GM19468 (cell line): ENCODE measurements around the gene KCNJ2.

Experiments used
- ATAC-seq: cut with Tn5 transposase; IDR thresholded peaks from one replicate; pipeline ENCODE4 v1.9.1; 2021; ENCODE audit warnings: mild to moderate bottlenecking, moderate library complexity, moderate number of reproducible peaks; ENCODE audit not compliant: unreplicated experiment; ENCODE audit errors: extremely low read depth

KCNJ2 gene

DNA sequence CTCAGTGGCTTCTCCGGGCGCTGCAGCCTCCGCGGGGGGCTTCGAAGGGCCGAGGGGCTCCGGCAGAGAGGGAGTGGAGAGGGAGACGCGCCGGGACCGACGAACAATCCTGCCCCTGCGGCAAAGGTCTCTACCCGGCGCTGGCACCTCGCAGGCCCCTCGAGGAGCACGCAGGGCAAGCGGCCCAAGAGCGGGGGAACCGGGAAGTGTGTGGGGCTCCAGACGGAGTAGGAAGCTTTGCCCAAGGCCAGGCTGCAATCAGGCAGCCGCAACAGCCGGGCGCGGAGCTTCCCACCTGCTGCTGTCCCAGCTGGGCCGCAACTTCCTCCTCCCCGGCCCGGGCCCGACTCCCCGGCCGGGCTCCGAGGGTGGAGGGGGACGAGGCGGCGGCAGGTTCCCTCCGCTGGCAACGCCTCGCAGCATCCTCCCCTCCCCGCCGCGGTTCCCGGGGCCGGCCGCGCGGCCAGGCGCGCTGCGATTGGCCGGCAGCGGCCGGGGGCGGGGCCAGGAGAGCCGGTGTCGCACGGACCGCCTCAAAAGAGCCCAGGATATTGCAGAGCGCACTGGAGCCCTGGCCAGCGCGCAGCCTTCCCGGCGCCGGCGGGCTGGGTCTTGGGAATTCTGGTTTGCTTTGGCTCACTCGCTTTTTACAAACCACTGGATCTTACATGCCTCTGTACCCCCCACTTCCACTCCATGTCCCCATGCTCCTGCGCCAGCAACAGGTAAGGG, at the start of gene KCNJ2:
Gene KCNJ2, plus strand, starts transcription at position 556 of the 732 bp plus-strand sequence. CDS start 5,508 bp downstream, outside the sequence.
- ATAC-seq = peak; percentile 85

DNA sequence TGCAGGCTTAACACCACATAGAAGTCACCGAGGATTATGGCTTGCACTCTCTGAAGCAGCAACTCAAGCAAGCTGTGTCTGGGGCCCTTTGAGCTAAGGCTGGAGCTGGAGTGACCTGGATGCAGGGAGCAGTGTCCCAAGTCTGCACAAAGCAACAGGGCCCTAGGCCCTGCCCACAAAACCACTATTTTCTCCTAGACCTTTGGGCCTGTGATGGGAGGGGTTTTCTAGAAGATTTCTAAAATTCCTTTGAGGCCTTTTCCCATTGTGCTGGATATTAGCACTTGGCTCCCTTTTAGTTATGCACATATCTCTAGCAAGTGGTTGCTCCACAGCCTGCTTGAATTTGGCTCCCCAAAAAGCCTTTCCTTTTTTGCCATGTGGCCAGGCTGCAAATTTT, 49.8 kb upstream of the KCNJ2 start:
- no peak for ATAC-seq

DNA sequence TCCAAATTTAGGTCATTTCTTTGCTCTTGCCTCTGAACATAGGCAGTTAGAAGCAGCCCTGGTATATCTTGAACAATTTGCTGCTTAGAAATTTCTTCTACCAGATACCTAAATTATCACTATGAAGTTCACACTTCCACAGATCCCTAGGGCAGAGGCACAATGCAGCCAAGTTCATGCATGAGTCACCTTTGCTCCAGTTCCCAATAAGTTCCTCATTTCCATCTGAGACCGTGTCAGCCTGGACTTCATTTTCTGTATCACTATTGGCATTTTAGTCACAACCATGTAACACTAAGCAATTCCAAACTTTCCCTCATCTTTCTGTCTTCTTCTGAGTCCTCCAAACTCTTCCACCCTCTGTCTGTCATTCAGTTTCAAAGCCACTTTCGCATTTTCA, 49.3 kb upstream of the KCNJ2 start:
- ATAC-seq = no peak

DNA sequence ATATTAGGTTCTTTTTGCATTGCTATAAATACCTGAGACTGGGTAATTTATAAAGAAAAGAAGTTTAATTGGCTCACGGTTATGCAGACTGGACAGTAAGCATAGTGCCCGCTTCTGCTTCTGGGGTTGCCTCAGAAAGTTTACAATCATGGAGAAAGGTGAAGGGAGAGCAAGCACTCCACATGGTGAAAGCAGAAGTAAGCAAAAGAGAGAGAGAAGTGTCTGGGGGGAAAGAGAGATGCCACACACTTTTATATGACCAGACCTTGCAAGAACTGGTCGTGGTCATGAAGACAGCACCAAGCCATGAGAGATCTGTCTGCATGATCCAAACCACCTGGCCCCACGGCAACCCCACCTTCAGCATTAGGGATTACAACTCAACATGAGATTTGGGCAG, 48.9 kb upstream of the KCNJ2 start:
- ATAC-seq = no peak

DNA sequence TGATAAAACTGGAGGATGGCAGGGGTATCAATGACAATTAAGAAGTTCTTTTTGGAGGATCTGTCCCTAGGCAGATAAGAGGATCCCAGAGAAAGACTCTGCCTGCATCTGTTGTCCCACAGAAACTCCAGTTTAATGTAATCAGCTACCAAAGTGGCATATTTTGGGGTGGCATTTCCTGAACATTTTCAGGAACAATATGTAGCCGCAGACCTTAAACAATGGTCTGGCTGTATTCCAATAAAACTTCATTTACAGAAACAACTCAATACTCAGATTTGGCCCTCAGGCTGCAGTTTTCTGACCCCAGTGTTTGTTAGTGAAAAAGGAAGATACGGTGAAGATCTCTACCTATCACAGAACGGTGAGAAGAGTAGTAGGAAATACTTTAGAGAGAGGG, 48.2 kb upstream of the KCNJ2 start:
- no peak for ATAC-seq

DNA sequence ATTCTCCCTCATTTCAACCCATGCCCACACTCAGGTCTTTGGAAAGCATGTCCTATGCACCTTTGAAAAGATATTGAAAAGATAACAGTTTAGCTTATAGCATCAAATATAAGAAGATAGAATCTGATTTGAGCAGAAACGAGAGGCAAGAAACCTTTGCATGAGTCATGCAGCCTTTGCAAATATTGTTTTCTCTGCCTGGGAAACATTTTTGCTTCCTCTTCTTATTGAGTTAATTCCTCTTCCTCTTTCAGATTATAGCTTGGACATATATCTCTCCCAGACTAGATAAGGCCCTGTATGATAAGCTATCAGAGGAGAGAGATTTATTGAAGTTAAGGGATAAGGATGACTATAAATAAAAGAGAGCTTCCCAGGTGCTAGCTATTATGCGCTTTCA, 46.1 kb upstream of the KCNJ2 start:
- no peak for ATAC-seq

DNA sequence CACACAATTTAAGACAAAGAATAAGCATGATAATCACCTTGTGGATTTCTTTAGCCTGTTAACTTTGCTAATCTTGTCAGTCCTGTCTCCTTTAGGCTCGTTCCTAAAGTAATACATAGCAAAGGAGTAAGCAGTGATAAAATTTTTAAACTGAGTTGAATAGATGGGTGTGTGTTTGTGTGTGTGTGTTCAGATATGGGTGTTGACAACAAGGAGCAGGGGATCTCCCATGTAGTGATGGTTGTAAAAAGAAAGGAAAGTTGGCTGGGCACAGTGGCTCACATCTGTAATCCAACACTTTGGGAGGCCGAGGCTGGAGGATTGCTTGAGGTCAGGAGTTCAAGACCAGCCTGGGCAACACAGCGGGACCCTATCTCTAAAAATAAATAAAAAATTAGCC, 44.6 kb upstream of the KCNJ2 start:
- no peak for ATAC-seq

DNA sequence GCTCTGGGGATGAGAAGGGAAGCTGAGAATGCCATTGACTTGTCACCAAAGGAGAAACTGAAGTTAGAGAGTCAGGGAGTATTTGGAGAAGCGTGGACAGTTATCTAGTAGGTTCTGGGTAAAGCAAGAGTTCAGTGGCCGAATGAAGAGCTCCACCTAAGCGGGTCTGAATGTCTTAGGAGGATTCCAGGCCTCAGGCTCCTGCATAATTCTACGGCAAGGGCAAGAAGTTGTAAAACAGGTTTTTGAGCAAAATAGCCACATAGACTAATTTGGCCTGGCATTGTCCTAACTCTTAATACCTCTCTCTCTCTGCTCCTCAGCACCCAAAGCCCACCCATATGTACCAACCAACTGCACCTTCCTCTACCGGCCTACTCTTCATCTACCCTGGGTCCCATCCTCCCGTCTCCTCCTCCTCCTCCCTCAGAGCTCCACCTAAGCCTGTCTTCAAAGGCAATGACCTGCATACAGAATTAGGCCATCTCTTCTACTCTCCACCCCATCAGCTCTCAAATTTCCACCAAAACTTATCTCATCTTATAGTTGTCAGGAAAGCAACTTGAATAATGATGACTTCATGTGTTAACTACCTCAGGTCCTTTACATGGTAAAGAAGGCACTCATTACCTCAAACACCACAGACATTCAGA, 42.0 kb upstream of the KCNJ2 start:
- no peak for ATAC-seq

DNA sequence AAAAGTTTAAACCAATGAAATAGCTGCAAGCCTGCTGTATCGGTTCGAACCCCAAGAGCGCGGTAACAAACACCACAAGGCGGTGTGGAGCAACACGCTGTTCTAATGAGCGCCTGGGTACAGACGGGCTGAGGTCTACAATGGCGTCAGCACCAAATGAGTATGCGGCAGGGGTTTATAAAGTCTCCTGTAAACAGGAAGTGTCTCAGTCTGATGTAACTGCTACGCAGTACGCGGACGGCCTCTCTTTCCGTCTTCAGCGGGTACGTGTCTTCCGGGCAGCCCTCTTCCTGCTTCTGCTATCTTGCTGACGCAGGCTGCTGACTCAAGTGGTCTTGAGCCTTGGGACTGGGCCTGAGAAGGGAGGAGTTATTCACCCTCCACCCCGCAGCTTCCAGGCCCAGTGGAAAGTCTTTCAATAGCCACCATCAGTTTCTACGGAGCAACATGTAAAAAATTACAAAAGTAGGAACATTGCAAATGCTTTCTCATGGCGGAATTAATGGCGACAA, 40.5 kb upstream of the KCNJ2 start:
- ATAC-seq = no peak

DNA sequence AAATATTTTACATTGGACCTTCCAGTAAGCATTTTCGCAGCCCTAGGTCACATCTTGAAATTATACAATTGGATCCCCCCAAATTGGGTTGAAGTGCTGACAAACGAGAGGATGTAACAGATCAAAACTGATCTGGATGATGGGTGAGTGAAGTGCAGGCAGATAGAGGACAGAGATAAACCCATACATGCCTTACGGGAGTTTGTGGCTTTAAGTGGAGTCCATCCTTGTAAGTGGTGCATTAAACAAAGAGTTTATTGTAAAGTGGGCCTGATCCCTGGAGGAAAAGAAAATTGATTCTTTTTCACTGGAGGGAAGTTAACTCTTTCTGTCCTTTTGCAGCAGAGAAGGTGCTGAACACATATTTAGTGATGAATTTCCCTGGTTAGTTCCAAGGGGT, 39.0 kb upstream of the KCNJ2 start:
- no peak for ATAC-seq

DNA sequence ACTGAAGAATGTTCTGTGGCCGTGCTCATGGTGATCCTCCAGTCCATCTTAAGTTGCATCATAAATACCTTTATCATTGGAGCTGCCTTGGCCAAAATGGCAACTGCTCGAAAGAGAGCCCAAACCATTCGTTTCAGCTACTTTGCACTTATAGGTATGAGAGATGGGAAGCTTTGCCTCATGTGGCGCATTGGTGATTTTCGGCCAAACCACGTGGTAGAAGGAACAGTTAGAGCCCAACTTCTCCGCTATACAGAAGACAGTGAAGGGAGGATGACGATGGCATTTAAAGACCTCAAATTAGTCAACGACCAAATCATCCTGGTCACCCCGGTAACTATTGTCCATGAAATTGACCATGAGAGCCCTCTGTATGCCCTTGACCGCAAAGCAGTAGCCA, 36.8 kb upstream of the KCNJ2 start:
- ATAC-seq = no peak

DNA sequence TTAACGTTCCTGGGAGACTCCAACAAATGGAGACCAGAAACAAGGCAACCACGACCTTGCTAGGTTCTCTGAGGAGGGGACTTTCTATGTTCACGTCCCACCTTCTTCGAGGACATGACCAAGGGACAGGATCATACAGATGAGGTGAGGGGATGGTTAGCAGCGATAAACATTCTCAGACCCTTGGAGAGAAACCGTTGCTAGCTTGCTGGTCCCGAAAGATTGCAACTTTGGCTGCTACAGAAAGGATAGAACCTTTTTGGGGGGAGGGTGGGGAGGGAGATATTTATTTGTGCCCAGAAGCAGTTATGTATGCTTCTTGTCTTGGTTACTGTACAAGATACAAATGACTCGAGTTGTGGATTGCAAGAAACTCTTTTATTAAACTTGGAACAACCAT, 35.3 kb upstream of the KCNJ2 start:
- ATAC-seq = no peak

DNA sequence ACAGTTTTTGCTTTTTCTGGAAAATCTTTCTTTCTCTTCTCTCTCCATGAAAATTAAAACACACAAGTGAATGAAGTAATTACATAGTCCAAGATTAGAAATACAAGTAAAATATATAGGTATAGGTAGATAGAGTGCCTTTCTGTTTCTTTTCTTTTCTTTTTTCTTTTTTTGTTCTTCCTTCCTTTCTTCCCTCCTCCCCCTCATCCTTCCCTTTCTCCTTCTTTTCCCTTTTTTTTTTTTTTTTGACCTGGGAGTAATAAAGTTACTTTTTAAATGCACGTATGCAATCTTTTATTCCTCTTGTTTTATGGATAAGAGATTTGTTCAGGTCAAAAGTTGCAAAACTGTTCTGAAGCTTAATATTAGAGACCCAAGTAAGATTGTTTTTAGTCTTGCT, 34.6 kb upstream of the KCNJ2 start:
- ATAC-seq = no peak

DNA sequence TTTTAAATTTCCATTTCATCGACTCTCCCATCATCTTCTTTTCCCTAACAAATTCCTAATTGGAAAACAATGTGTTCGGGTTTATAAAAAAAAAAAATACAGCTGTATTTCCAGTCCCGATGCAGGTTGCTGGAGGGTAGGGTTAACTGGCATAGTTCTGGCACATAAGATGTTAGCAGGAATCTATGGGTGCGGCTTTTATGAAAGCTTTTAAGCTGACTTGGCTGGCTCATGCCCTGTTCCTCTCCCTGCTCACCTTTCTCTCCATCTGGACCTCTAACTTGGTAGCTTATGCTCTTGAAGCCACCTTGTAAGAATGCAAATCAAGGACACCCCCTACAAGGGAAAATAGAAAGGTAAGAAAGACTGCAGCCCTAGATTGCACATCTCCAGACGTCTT, 33.2 kb upstream of the KCNJ2 start:
- ATAC-seq = no peak

DNA sequence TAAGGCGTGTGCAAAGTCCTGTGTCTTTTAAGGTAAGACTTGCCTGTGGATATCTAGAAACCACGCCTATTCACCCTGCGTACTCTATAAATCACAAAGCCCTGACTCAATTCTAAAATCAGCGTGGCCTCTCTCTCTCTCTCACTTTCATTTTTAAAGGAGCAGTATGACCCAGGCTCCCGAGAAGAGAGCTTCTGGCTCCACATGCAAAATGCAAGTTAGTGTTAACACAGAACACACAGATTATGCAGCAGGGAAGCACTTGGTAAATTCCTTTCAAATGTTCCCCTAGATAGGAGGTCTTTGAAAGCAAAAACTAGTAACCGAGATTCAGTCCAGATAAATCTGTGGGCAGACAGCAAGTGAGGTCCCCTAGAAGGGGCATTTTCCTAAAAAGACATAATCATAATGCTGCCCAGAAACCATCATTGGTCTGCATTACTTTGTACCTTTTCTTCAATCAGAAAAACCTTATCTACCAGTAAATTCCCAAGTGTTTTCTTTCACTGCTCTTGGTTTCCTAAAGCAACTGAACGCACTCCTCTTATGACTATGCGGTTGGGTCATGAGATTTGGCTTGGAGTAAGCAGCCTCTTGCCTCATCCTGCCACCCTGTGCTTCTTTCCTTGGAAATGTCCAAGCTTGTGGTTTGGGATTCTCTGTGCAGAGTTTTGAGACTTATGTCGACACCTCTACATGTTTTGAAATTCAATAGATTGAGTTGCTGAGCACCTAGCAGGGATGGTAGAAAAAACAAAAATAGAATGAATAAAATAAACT, 31.7 kb upstream of the KCNJ2 start:
- peak; percentile 98 for ATAC-seq

DNA sequence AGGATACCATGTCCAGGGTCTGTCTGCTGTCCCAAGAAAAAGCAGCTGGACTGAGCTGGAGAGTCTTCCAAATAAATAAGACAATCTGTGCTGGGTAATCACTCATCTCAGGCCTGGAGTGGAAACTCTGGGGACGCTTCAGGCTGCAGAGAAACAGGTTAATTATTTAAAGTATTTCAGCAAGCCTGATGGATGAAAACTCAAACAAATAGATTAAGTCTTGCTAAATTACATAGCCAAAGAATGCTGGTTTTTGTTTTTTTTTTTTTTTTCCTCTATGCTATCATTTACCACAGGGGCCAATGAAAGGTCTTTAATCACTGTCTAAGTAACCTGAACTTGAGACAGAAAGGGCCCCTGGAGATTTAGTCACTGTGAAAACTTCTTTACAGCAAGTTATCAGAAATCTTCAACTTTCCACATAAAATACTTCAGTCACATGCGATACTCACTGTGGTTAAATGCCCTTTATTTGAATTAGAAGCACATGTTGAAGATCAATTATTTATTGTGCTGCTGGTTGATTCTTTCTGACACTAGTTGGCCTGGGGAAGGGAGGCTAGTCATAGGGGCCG, 31.0 kb upstream of the KCNJ2 start:
- no peak for ATAC-seq

DNA sequence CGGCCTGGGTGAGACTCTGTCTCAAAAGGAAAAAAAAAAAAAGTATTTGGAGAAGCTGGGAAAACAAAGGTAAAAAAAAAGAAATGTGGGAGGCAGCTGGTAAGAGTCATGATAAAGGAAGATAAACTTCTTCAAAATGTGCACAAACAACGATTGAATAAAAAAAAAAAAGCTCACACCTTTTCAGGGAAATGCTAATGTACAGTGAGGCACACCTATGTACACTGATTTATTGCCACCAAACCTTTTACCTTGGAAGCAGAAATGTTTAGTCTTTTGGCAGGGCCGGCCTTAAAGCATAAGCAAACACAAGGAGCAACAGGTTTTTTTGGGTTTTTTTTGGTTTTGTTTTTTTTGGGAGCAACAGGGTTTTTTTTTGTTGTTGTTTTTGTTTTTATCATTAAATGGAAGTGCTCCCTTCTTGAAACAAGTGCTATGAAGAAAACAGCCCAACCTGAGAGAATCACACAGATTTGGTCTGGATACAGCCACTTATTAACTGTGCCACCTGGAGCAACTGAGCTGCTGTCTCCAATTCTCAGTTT, 29.8 kb upstream of the KCNJ2 start:
- ATAC-seq = no peak

DNA sequence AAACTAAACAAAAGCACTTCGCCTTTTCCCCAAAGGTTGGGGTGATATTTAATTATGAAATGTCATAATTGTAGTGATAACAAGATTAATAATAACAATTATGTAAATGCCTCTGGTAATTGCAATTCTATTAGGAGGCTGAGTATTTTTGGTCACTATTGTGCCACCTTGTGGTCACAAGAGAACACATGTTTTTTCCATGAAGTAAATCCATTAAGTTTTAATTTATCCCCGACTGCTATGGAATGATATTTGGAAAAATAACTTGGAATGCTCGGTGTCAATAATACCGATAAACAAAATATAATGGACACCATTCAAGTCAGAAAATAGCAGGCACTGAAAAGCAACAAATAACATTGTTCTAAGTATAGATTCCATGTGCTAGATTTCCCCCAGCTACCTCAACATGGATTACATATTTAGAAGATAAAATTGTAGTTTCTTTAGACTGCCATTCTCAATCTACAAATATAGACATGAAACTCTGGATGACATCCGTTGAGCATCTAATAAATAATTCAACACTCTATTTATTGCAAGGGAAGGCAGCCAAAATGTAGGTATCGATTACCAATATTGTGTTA, 25.0 kb upstream of the KCNJ2 start:
- no peak for ATAC-seq

DNA sequence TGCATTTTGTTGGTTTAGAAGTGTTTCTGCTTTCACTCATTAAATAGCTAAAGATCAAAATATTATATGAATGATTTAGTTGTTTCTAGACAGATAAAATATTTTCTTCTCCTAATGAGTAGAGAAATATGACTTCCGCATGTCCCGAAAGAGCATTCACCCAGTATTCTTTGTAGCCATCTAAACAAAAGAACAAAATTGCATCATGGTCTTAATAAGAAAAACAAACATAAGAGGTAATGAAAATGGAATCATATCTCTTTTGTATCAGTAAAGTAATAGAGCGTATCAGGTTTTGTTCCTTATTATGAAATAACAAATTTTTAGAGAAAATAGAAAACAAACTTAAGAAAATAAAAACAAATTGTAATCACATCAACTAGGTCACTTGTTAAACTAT, 16.1 kb upstream of the KCNJ2 start:
- no peak for ATAC-seq

DNA sequence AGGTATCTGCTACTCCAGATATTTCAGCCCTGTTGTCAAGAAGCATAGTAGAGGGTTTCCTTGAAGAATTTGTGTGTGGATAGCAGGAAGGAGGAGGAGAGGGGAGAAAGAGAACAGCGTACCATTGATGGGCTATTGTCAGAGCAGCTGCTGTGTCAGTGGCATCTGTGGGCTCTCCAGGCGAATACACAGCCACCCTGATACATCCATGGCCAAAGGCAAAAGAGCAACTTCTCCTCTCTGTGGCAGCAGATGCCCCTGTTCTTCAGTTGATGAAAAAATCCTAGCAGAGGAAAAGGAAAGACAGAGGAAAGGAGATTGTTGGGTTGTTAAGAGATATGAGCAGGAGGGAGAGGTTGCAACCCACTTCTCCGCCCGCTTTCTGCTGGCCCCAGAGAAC, 12.2 kb upstream of the KCNJ2 start:
- ATAC-seq = no peak
